ENCODE measurements around the gene HIF1A.

DNA sequence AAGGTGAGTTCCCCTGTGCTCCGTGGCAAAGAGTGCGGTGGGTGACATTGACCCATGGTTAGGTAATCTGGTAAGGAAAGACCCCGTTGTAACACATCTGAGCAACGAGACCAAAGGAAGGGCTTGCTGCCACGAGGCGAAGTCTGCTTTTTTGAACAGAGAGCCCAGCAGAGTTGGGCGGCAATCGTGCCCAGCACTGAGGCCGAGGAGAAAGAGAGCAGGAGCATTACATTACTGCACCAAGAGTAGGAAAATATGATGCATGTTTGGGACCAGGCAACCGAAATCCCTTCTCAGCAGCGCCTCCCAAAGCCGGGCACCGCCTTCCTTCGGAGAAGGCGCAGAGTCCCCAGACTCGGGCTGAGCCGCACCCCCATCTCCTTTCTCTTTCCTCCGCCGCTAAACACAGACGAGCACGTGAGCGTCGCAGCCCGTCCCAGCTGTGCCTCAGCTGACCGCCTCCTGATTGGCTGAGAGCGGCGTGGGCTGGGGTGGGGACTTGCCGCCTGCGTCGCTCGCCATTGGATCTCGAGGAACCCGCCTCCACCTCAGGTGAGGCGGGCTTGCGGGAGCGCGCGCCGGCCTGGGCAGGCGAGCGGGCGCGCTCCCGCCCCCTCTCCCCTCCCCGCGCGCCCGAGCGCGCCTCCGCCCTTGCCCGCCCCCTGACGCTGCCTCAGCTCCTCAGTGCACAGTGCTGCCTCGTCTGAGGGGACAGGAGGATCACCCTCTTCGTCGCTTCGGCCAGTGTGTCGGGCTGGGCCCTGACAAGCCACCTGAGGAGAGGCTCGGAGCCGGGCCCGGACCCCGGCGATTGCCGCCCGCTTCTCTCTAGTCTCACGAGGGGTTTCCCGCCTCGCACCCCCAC, at the start of gene HIF1A:
- TF ChIP-seq ZNF274 (IDR thresholded peaks at IDR 0.05; ENCODE audit: low read depth, low read length), result no peak
- no peak for TF ChIP-seq SUZ12 (IDR thresholded peaks at IDR 0.05; ENCODE audit: extremely low read depth, insufficient read depth, insufficient read length)

Measured in NT2/D1 (cell line).